Mesothelial cell of epicardium (in vitro differentiated cells): Measurements from ENCODE around the gene TSHR. TPM values are rescaled to one million over a fixed set of nuclear protein-coding genes. Genes with fewer than 3 reads are reported as not detected.

Experiments
- DNase-seq, 2 experiments: peaks; one replicate each; pipeline ENCODE4 v3.0.0; 2021; ENCODE audit warnings: low spot score in 2 of 2; ENCODE audit not compliant: unreplicated experiment in 2 of 2
- H3K27ac Mint-ChIP-seq: 2 replicates; pipeline ENCODE4 v1.8.0; 2021; ENCODE audit warnings: mixed read lengths
- H3K27me3 Mint-ChIP-seq: 2 replicates; pipeline ENCODE4 v1.8.0; 2021; ENCODE audit warnings: low read depth, mixed read lengths
- H3K36me3 Mint-ChIP-seq: 2 replicates; pipeline ENCODE4 v1.8.0; 2021; ENCODE audit warnings: mixed read lengths
- H3K4me1 Mint-ChIP-seq: 2 replicates; pipeline ENCODE4 v1.8.0; 2021; ENCODE audit warnings: mixed read lengths
- H3K4me3 Mint-ChIP-seq: 2 replicates; pipeline ENCODE4 v1.8.0; 2021; ENCODE audit warnings: mild to moderate bottlenecking, moderate library complexity, mixed read lengths
- H3K9me3 Mint-ChIP-seq: 2 replicates; pipeline ENCODE4 v1.8.0; 2021; ENCODE audit warnings: mixed read lengths
- CTCF ChIP-seq: fragments of 200-600 bp; sonication (generic); IDR thresholded peaks from one replicate; pipeline ENCODE4 v1.5.0; 2021; ENCODE audit warnings: antibody characterized with exemption; ENCODE audit not compliant: unreplicated experiment
- total RNA-seq: library from RNA; stranded (reverse); gene quantifications from 3 replicates; pipeline ENCODE4 v1.2.1, GENCODE V29; 2021

TSHR gene
- total RNA-seq, 1 donor from 2014 or later: not detected

- peaks cover 12% of the 10 kb centered on the region for H3K9me3 Mint-ChIP-seq
- H3K27me3 Mint-ChIP-seq: no peaks in the 10 kb centered on the region
- no peak overlapping the region for H3K27ac Mint-ChIP-seq
- H3K4me3 Mint-ChIP-seq: no peak overlapping the region
- no peak for TF ChIP-seq CTCF
- no peaks in the 10 kb centered on the region for H3K4me1 Mint-ChIP-seq
- DNase-seq: no peak
- H3K36me3 Mint-ChIP-seq: peaks cover 5% of the 10 kb centered on the region
Measured at GRCh38 chr14:80933282-80933681, 22.1 kb upstream of the TSHR start.

- H3K4me1 Mint-ChIP-seq: no peaks in the 10 kb centered on the region
- no peak for TF ChIP-seq CTCF
- peaks cover 8% of the 10 kb centered on the region for H3K9me3 Mint-ChIP-seq
- DNase-seq: no peak
- H3K27ac Mint-ChIP-seq: no peak overlapping the region
- no peaks in the 10 kb centered on the region for H3K27me3 Mint-ChIP-seq
- H3K36me3 Mint-ChIP-seq: peaks cover 3% of the 10 kb centered on the region
- no peak overlapping the region for H3K4me3 Mint-ChIP-seq
Measured at GRCh38 chr14:80933686-80934085, 21.7 kb upstream of the TSHR start.

GRCh38 chr14:80940146-80940545 is 15.3 kb upstream of the TSHR start:
- Mint-ChIP-seq H3K4me3 (peak overlapping the region; percentile 20), H3K36me3 (no peaks in the 10 kb centered on the region), H3K27me3 (no peaks in the 10 kb centered on the region), H3K4me1 (peaks cover 13% of the 10 kb centered on the region), H3K27ac (no peak overlapping the region), H3K9me3 (no peaks in the 10 kb centered on the region)
- TF ChIP-seq CTCF: no peak
- no peak for DNase-seq

- peak; percentile 81 to 90 for DNase-seq
- TF ChIP-seq CTCF: no peak
- peak within 1 kb of the TSS; percentile 88 for H3K27ac Mint-ChIP-seq
- peaks cover 13% of the 10 kb centered on the region for H3K4me1 Mint-ChIP-seq
- peak within 1 kb of the TSS; percentile 91 for H3K4me3 Mint-ChIP-seq
- no peaks in the 10 kb centered on the region for H3K9me3 Mint-ChIP-seq
- no peaks in the 10 kb centered on the region for H3K36me3 Mint-ChIP-seq
- peaks cover 6% of the 10 kb centered on the region for H3K27me3 Mint-ChIP-seq
Measured at GRCh38 chr14:80941241-80942185, 13.9 kb upstream of the TSHR start, which contains the start of gene CEP128. Gene CEP128 (minus strand): TSS chr14:80941738.

GRCh38 chr14:80942191-80942600 is 13.2 kb upstream of the TSHR start:
- Mint-ChIP-seq H3K4me1 (peaks cover 13% of the 10 kb centered on the region), H3K36me3 (no peaks in the 10 kb centered on the region), H3K27me3 (peaks cover 11% of the 10 kb centered on the region), H3K9me3 (no peaks in the 10 kb centered on the region), H3K27ac (peak overlapping the region; percentile 88), H3K4me3 (peak overlapping the region; percentile 91)
- DNase-seq: no peak
- no peak for TF ChIP-seq CTCF
